Stimulated activated effector memory CD8-positive, alpha-beta T cell treated with anti-CD3 and anti-CD28 coated beads, Interleukin-12 subunit alpha, Interleukin-12 subunit beta, amount 100 ng/mL, for 72 hours (primary cell): ENCODE data around the gene C7.
A peak's percentile ranks its signal among the peaks of the same experiment; 100 is the strongest.
"Not testable (repeated sequence)": the region's sequence is repeated elsewhere in the genome, so short reads cannot be mapped to it uniquely, and the experiment has no call there.

Experiments
- ATAC-seq: fragments of 150-1000 bp; cut with Tn5 transposase; 2 replicates; pipeline ENCODE4 v1.10.0; 2021
- DNase-seq, 2 donors: peaks; one replicate each; pipeline ENCODE4 v3.0.0; 2021 to 2022; ENCODE audit warnings: low spot score in 2 of 2
- H3K27ac Mint-ChIP-seq: one replicate; pipeline ENCODE4 v1.8.0; 2022; ENCODE audit warnings: mild to moderate bottlenecking, mixed read lengths
- H3K36me3 Mint-ChIP-seq: one replicate; pipeline ENCODE4 v1.8.0; 2022; ENCODE audit warnings: mild to moderate bottlenecking, mixed read lengths
- H3K4me1 Mint-ChIP-seq: one replicate; pipeline ENCODE4 v1.8.0; 2022; ENCODE audit warnings: mixed read lengths
- H3K4me3 Mint-ChIP-seq: one replicate; pipeline ENCODE4 v1.8.0; 2022; ENCODE audit warnings: mild to moderate bottlenecking, mixed read lengths
- H3K9me3 Mint-ChIP-seq: one replicate; pipeline ENCODE4 v1.8.0; 2022; ENCODE audit warnings: mixed read lengths

Gene C7

GRCh38 chr5:40909264-40909663 is at the start of gene C7:
C7 (plus strand) TSS chr5:40909497; CDS start chr5:40909611, 114 bp downstream.
- DNase-seq (no peak), ATAC-seq (no peak)
- H3K36me3 Mint-ChIP-seq = no peaks in the 10 kb centered on the region
- H3K9me3 Mint-ChIP-seq = no peaks in the 10 kb centered on the region
- H3K27ac Mint-ChIP-seq = no peak within 1 kb of the TSS
- H3K4me3 Mint-ChIP-seq = no peak within 1 kb of the TSS
- H3K4me1 Mint-ChIP-seq = no peaks in the 10 kb centered on the region

GRCh38 chr5:40860711-40861110 is 48.6 kb upstream of the C7 start:
- Mint-ChIP-seq H3K4me1 (no peaks in the 10 kb centered on the region), H3K9me3 (peaks cover 7% of the 10 kb centered on the region), H3K4me3 (no peak overlapping the region), H3K36me3 (no peaks in the 10 kb centered on the region), H3K27ac (no peak overlapping the region)
- DNase-seq = no peak
- ATAC-seq = no peak

DNA sequence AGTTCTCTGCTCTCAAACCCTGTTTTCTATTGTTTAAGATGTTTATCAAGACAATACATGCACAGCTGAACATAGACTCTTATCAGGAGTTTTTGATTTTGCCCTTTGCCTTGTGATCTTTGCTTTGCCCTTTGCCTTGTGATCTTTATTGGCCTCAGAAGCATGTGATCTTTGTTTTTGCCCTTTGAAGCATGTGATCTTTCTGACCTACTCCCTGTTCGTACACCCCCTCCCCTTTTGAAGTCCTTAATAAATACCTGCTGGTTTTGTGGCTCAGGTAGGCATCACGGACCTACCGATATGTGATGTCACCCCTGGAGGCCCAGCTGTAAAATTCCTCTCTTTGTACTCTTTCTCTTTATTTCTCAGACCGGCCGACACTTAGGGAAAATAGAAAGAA is 44.3 kb upstream of the C7 start:
- not testable (repeated sequence) for H3K36me3 Mint-ChIP-seq, DNase-seq, H3K9me3 Mint-ChIP-seq, H3K27ac Mint-ChIP-seq, H3K4me3 Mint-ChIP-seq, ATAC-seq, H3K4me1 Mint-ChIP-seq

DNA sequence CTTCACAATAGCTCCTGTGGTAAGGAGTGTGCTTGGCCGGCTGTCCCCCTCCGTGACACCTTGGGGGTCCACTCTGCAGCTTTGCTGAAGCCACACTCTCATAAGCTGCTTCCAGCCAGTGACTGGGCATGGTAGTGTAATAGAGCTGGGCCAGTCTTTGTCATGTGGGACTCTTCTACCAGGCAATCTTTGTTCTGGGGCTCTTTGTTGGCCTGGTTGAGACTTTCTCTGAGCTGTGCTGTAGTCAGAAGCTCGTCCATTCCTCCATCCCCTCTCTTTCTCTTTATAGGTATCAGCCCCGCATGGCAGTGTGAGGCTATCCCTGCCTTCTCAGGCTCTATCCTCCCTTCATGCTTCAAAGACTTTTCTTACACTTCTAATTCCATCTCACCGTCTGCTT is 42.5 kb upstream of the C7 start:
- Mint-ChIP-seq H3K27ac (no peak overlapping the region), H3K36me3 (no peaks in the 10 kb centered on the region), H3K4me3 (no peak overlapping the region), H3K9me3 (peaks cover 7% of the 10 kb centered on the region), H3K4me1 (no peaks in the 10 kb centered on the region)
- no peak for ATAC-seq
- no peak for DNase-seq

GRCh38 chr5:40869384-40869783 is 39.9 kb upstream of the C7 start:
- Mint-ChIP-seq H3K4me1 (no peaks in the 10 kb centered on the region), H3K9me3 (peaks cover 7% of the 10 kb centered on the region), H3K27ac (no peak overlapping the region), H3K36me3 (no peaks in the 10 kb centered on the region), H3K4me3 (no peak overlapping the region)
- ATAC-seq = no peak
- no peak for DNase-seq

DNA sequence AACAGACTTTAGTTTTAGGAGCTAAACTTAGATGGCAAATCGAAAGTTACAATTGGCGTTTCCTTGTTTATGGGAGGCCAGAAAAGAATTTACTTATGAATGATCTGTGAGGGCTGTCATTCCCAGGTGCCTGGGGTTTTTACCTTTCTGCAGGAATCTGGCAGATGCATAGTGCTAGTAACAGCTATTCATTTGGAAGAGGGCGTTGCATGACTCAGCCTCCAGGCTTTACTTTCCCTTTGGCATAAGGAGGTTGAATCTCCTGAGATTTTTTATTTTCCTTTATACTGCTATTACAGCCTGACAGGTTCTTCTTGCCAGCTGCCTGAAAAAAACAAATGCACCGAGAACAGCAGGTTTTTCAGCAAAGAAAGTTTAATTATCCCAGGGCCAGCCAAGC is 38.1 kb upstream of the C7 start:
- ATAC-seq = no peak
- Mint-ChIP-seq H3K4me3 (no peak overlapping the region), H3K4me1 (no peaks in the 10 kb centered on the region), H3K36me3 (no peaks in the 10 kb centered on the region), H3K27ac (no peak overlapping the region), H3K9me3 (no peaks in the 10 kb centered on the region)
- no peak for DNase-seq

- H3K36me3 Mint-ChIP-seq, ATAC-seq, H3K27ac Mint-ChIP-seq, H3K4me1 Mint-ChIP-seq, H3K4me3 Mint-ChIP-seq, H3K9me3 Mint-ChIP-seq, DNase-seq: not testable (repeated sequence)
These were observed 37.0 kb upstream of the C7 start for GRCh38 chr5:40872253-40872652.

DNA sequence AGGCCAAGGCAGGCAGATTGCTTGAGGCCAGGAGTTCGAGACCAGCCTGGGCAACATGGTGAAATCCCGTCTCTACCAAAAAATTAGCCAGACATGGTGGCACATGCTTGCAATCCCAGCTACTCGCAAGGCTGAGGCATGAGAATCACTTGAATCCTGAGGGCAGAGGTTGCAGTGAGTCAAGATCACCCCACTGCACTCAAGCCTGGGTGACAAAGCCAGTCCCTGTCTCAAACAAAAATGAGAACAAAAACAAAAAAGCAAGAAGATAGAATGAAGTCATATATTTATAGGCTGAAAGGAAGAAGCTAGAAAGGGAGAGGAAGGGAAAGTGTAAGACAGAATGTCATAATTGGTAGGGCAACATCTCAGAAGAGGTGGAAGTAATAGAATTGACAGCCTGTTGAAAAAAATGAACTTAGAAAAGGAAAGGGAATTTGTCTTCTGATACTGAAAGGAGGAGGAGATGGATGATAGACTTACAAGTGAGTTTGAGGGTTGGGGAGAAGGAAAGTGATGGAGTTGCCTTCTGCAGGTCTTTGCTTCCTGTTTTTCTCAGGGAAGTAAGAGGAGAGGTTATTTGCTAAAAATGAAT is 35.9 kb upstream of the C7 start:
- Mint-ChIP-seq H3K27ac (no peak overlapping the region), H3K36me3 (no peaks in the 10 kb centered on the region), H3K4me3 (no peak overlapping the region), H3K9me3 (peaks cover 8% of the 10 kb centered on the region), H3K4me1 (no peaks in the 10 kb centered on the region)
- ATAC-seq = no peak
- no peak for DNase-seq

DNA sequence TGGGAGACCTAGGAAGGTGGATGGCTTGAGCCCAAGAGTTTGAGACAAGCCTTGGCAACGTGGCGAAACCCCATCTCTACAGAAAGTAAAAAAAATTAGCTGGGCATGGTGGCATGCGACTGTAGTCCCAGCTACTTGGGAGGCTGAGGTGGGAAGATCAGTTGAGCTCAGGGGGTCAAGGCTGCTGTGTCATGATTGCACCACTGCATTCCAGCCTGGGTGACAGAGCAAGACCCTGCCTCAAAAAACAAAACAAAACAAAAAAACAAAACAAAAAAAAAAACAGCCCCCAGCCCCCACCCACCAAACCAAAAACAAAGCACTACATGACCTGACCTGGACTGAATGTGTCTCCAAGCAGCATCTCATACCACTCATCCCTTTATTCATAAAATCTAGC is 33.3 kb upstream of the C7 start:
- no peak overlapping the region for H3K4me3 Mint-ChIP-seq
- DNase-seq (no peak), ATAC-seq (no peak)
- no peaks in the 10 kb centered on the region for H3K4me1 Mint-ChIP-seq
- peaks cover 8% of the 10 kb centered on the region for H3K9me3 Mint-ChIP-seq
- no peak overlapping the region for H3K27ac Mint-ChIP-seq
- no peaks in the 10 kb centered on the region for H3K36me3 Mint-ChIP-seq

GRCh38 chr5:40877371-40877988 is 31.8 kb upstream of the C7 start:
- no peaks in the 10 kb centered on the region for H3K36me3 Mint-ChIP-seq
- no peaks in the 10 kb centered on the region for H3K4me1 Mint-ChIP-seq
- ATAC-seq (peak; percentile 55), DNase-seq (no peak)
- H3K4me3 Mint-ChIP-seq = no peak overlapping the region
- no peak overlapping the region for H3K27ac Mint-ChIP-seq
- peaks cover 8% of the 10 kb centered on the region for H3K9me3 Mint-ChIP-seq

- Mint-ChIP-seq H3K4me3 (no peak overlapping the region), H3K4me1 (no peaks in the 10 kb centered on the region), H3K36me3 (no peaks in the 10 kb centered on the region), H3K9me3 (peaks cover 8% of the 10 kb centered on the region), H3K27ac (no peak overlapping the region)
- ATAC-seq (no peak), DNase-seq (no peak)
These were observed 29.9 kb upstream of the C7 start for GRCh38 chr5:40879163-40879942.

GRCh38 chr5:40882291-40882690 is 27.0 kb upstream of the C7 start:
- no peak overlapping the region for H3K27ac Mint-ChIP-seq
- ATAC-seq (no peak), DNase-seq (no peak)
- H3K4me1 Mint-ChIP-seq = no peaks in the 10 kb centered on the region
- H3K4me3 Mint-ChIP-seq = no peak overlapping the region
- no peaks in the 10 kb centered on the region for H3K36me3 Mint-ChIP-seq
- peaks cover 3% of the 10 kb centered on the region for H3K9me3 Mint-ChIP-seq

DNA sequence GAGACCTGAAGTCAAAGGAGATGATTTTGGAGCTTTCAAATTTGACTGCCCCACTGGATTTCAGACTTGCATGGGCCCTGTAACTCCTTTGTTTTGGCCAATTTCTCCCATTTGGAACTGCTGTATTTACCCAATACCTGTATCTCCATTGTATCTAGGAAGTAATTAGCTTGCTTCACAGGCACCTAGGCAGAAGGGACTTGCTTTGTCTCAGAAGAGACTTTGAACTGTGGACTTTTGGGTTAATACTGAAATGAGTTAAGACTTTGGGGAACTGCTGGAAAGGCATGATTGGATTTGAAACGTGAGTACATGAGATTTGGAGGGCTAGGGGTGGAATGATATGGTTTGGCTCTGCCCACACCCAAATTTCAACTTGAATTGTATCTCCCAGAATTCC is 26.2 kb upstream of the C7 start:
- H3K27ac Mint-ChIP-seq, H3K4me3 Mint-ChIP-seq, H3K36me3 Mint-ChIP-seq, ATAC-seq, H3K9me3 Mint-ChIP-seq, DNase-seq, H3K4me1 Mint-ChIP-seq: not testable (repeated sequence)

- H3K4me1 Mint-ChIP-seq, H3K4me3 Mint-ChIP-seq, H3K27ac Mint-ChIP-seq, DNase-seq, ATAC-seq, H3K36me3 Mint-ChIP-seq, H3K9me3 Mint-ChIP-seq: not testable (repeated sequence)
These were observed 13.6 kb upstream of the C7 start for GRCh38 chr5:40895440-40896425.
